NB4 (cell line): ENCODE measurements around the gene RHEX.

ENCODE experiments used
- DNase-seq: peaks from one replicate; pipeline ENCODE4 v3.0.0; 2010; ENCODE audit warnings: low read depth
- H3K4me3 ChIP-seq: one replicate; pipeline ENCODE4 v1.5.1; 2011; ENCODE audit warnings: mild to moderate bottlenecking, low read depth, low read length, moderate library complexity
- CTCF ChIP-seq: IDR thresholded peaks from one replicate; pipeline ENCODE4 v1.5.1; 2012; ENCODE audit warnings: low read depth, low read length
- MAX ChIP-seq: IDR thresholded peaks from 2 replicates; pipeline ENCODE4 v1.6.1; 2011; ENCODE audit warnings: low read depth, low read length
- MYC ChIP-seq: IDR thresholded peaks from 2 replicates; pipeline ENCODE4 v1.6.1; 2011; ENCODE audit warnings: low read depth, low read length
- POLR2A ChIP-seq: IDR thresholded peaks from 2 replicates; pipeline ENCODE4 v1.6.1; 2011; ENCODE audit warnings: mild to moderate bottlenecking; ENCODE audit not compliant: insufficient read length; ENCODE audit errors: extremely low read depth

Gene RHEX

GRCh38 chr1:206074839-206075238 lies 21.9 kb downstream of the RHEX start:
- TF ChIP-seq MAX (peak; percentile 55), POLR2A (no peak), CTCF (peak; percentile 28), MYC (peak; percentile 10; the same call in 1 of the 2 replicates)

GRCh38 chr1:206075786-206076755 lies 23.1 kb downstream of the RHEX start:
- DNase-seq: no peak
- no peak for TF ChIP-seq CTCF
- TF ChIP-seq MAX: no peak
- no peak for TF ChIP-seq POLR2A
- no peak for TF ChIP-seq MYC
- H3K4me3 ChIP-seq: no peak overlapping the region

More at GRCh38 chr1:206074839-206075238, 21.9 kb downstream of the RHEX start:
- no peak overlapping the region for H3K4me3 ChIP-seq
- peak; percentile 91 for DNase-seq

- peak; percentile 74 for DNase-seq
- H3K4me3 ChIP-seq: no peak overlapping the region
- TF ChIP-seq MAX: no peak
- TF ChIP-seq CTCF: no peak
- no peak for TF ChIP-seq POLR2A
- TF ChIP-seq MYC: no peak
Measured at GRCh38 chr1:206079135-206079534, 26.2 kb downstream of the RHEX start.

- DNase-seq: peak; percentile 93
- peak overlapping the region; percentile 14 for H3K4me3 ChIP-seq
- TF ChIP-seq MAX: no peak; the same call in 1 of the 2 replicates
- TF ChIP-seq CTCF: no peak
- no peak for TF ChIP-seq POLR2A
- TF ChIP-seq MYC: no peak
Measured at GRCh38 chr1:206080026-206080820, 27.2 kb downstream of the RHEX start.

- DNase-seq: peak; percentile 53
- TF ChIP-seq MAX (no peak), CTCF (no peak), POLR2A (no peak), MYC (no peak)
- H3K4me3 ChIP-seq: no peak overlapping the region
Measured at GRCh38 chr1:206081856-206082255, 28.9 kb downstream of the RHEX start.
